ENCODE measurements around the gene SEMA5B.

SEMA5B gene

GRCh38 chr3:122991236-122991985 lies 36.2 kb downstream of the SEMA5B start:
- DNase-seq, result no peak

- peak; percentile 81 for DNase-seq
Measured at GRCh38 chr3:122989856-122990575, 37.5 kb downstream of the SEMA5B start.

GRCh38 chr3:122988508-122988907 lies 39.1 kb downstream of the SEMA5B start:
- DNase-seq, result no peak

GRCh38 chr3:122987736-122988319 lies 39.7 kb downstream of the SEMA5B start:
- no peak for DNase-seq

GRCh38 chr3:122987231-122987630 lies 40.3 kb downstream of the SEMA5B start:
- no peak for DNase-seq

GRCh38 chr3:122986693-122987179 lies 40.8 kb downstream of the SEMA5B start:
- no peak for DNase-seq

GRCh38 chr3:122985539-122985938 lies 42.0 kb downstream of the SEMA5B start:
- DNase-seq, result no peak

- DNase-seq, result no peak
Measured at GRCh38 chr3:122984650-122985049, 42.9 kb downstream of the SEMA5B start.

- no peak for DNase-seq
Measured at GRCh38 chr3:122984007-122984406, 43.6 kb downstream of the SEMA5B start.

- no peak for DNase-seq
Measured at GRCh38 chr3:122982216-122983185, 45.1 kb downstream of the SEMA5B start.

GRCh38 chr3:122979211-122979610 lies 48.4 kb downstream of the SEMA5B start:
- no peak for DNase-seq

GRCh38 chr3:122978569-122978968 lies 49.0 kb downstream of the SEMA5B start:
- no peak for DNase-seq

GRCh38 chr3:122977746-122978466 lies 49.7 kb downstream of the SEMA5B start:
- DNase-seq, result peak; percentile 21

- DNase-seq, result no peak
Measured at GRCh38 chr3:122975924-122976293, 51.7 kb downstream of the SEMA5B start.

- peak; percentile 38 for DNase-seq
Measured at GRCh38 chr3:122975163-122975923, 52.2 kb downstream of the SEMA5B start.

- DNase-seq, result no peak
Measured at GRCh38 chr3:122974764-122975162, 52.8 kb downstream of the SEMA5B start.

- no peak for DNase-seq
Measured at GRCh38 chr3:122973893-122974615, 53.5 kb downstream of the SEMA5B start.

GRCh38 chr3:122972141-122972540 lies 55.4 kb downstream of the SEMA5B start:
- no peak for DNase-seq

- no peak for DNase-seq
Measured at GRCh38 chr3:122969585-122970469, 57.7 kb downstream of the SEMA5B start.
